Endothelial cell of umbilical vein (primary cell): ENCODE results near the gene MCUR1. TPM values are rescaled to one million over a fixed set of nuclear protein-coding genes. Genes with fewer than 3 reads are reported as not detected.

Experiments used
- BruUV-seq: library from RNA; stranded (reverse); fragments of 400-500 nt; replicated peaks from 2 replicates; lab custom pipeline; 2021; lab: Mats Ljungman, UMichigan
- CTCF ChIA-PET: fragments of 300-600, 350-600 bp; sonication (Branson Sonifier 250); formaldehyde crosslinking; loops from one replicate; lab custom pipeline; 2021; ENCODE audit warnings: antibody characterized with exemption, inconsistent platforms; lab: Charles Lee
- POLR2A ChIA-PET: fragments of 300-600, 350-600 bp; sonication (Branson Sonifier 250); formaldehyde crosslinking; loops from one replicate; lab custom pipeline; 2021; ENCODE audit warnings: antibody characterized with exemption, inconsistent platforms; lab: Charles Lee
- DNase-seq: peaks from one replicate; pipeline ENCODE4 v3.0.0-alpha.2; 2011; ENCODE audit warnings: low read depth, low spot score
- FAIRE-seq: peaks from 2 replicates; lab custom pipeline; 2011; peaks lifted over from hg19 to GRCh38; lab: Jason Lieb, UNC
- H2AFZ ChIP-seq: 2 replicates; pipeline ENCODE4 v1.6.0; 2012; ENCODE audit warnings: low read depth, low read length, control low read depth, inconsistent platforms
- H3K27ac ChIP-seq: 2 replicates; pipeline ENCODE4 v1.5.1; 2011; ENCODE audit warnings: low read depth, mild to moderate bottlenecking, control low read depth, low read length, moderate library complexity; ENCODE audit not compliant: insufficient read depth
- H3K27me3 ChIP-seq, 2 experiments: 2 replicates each; pipeline versions ENCODE4 v1.6.0 to v1.6.1; 2011; ENCODE audit warnings: low read length in 2 of 2, mixed read lengths in 1 of 2; ENCODE audit not compliant: control insufficient read depth in 2 of 2, insufficient read depth in 2 of 2
- H3K36me3 ChIP-seq, 2 experiments: 2 replicates in 1 of 2; 3 replicates in 1 of 2; pipeline ENCODE4 v1.5.1; 2011; ENCODE audit warnings: low read length in 2 of 2, mild to moderate bottlenecking in 1 of 2, moderate library complexity in 1 of 2; ENCODE audit not compliant: control insufficient read depth in 2 of 2, insufficient read depth in 2 of 2; ENCODE audit errors: extremely low read depth in 1 of 2
- H3K4me1 ChIP-seq: 3 replicates; pipeline ENCODE4 v1.5.1; 2011; ENCODE audit warnings: mild to moderate bottlenecking, low read length; ENCODE audit not compliant: control insufficient read depth, insufficient read depth; ENCODE audit errors: extremely low read depth
- H3K4me2 ChIP-seq: 2 replicates; pipeline ENCODE4 v1.6.1; 2011; ENCODE audit warnings: low read length, control low read depth, mixed read lengths; ENCODE audit not compliant: insufficient read depth
- H3K4me3 ChIP-seq, 3 experiments: fragments of 200-600 bp in 1 of 3; sonication (generic), shearing (Covaris generic) in 1 of 3; replicated peaks in 1 of 3; 2 replicates each; pipeline ENCODE4 v1.5.1; 2011 to 2016; ENCODE audit warnings: control low read depth in 3 of 3, low read length in 3 of 3, mild to moderate bottlenecking in 2 of 3, inconsistent platforms in 1 of 3, low read depth in 1 of 3, moderate library complexity in 1 of 3; ENCODE audit not compliant: insufficient read depth in 1 of 3
- H3K79me2 ChIP-seq: 2 replicates; pipeline ENCODE4 v1.6.0; 2012; ENCODE audit warnings: low read length, inconsistent platforms; ENCODE audit not compliant: control insufficient read depth, insufficient read depth
- H3K9ac ChIP-seq: replicated peaks from 2 replicates; pipeline ENCODE3; 2011; ENCODE audit warnings: low read length, control low read depth; ENCODE audit not compliant: insufficient read depth; ENCODE audit errors: extremely low read depth
- H3K9me1 ChIP-seq: replicated peaks from 3 replicates; pipeline ENCODE4 v1.6.0; 2011; ENCODE audit warnings: mild to moderate bottlenecking, low read length; ENCODE audit not compliant: control insufficient read depth, insufficient read depth; ENCODE audit errors: extremely low read depth
- H3K9me3 ChIP-seq: replicated peaks from 2 replicates; pipeline ENCODE4 v1.5.1; 2012; ENCODE audit warnings: low read length, inconsistent platforms; ENCODE audit not compliant: control insufficient read depth, insufficient read depth
- H4K20me1 ChIP-seq: replicated peaks from 2 replicates; pipeline ENCODE3; 2011; ENCODE audit warnings: mild to moderate bottlenecking, low read length; ENCODE audit not compliant: control insufficient read depth, insufficient read depth; ENCODE audit errors: extremely low read depth
- EZH2 ChIP-seq: IDR thresholded peaks from 2 replicates; pipeline ENCODE4 v1.6.1; 2012; ENCODE audit warnings: borderline replicate concordance, low read depth, mild to moderate bottlenecking, moderate library complexity, low read length, inconsistent platforms; ENCODE audit not compliant: severe bottlenecking
- FOS ChIP-seq: IDR thresholded peaks from 2 replicates; pipeline ENCODE4 v1.6.1; 2011; ENCODE audit warnings: mild to moderate bottlenecking, low read length, moderate library complexity, borderline replicate concordance; ENCODE audit not compliant: insufficient read depth
- GATA2 ChIP-seq: IDR thresholded peaks from 2 replicates; pipeline ENCODE4 v1.7.0; 2011; ENCODE audit warnings: low read depth, mild to moderate bottlenecking, moderate library complexity, mixed read lengths, low read length; ENCODE audit not compliant: insufficient read length, insufficient read depth
- JUN ChIP-seq: IDR thresholded peaks from 2 replicates; pipeline ENCODE4 v1.6.1; 2011; ENCODE audit warnings: borderline replicate concordance, low read depth; ENCODE audit not compliant: insufficient read length, insufficient read depth
- MAX ChIP-seq: IDR thresholded peaks from 2 replicates; pipeline ENCODE4 v1.6.1; 2011; ENCODE audit not compliant: insufficient read depth, insufficient read length
- MYC ChIP-seq: IDR thresholded peaks from one replicate; pipeline ENCODE4 v1.6.1; 2011; ENCODE audit warnings: mild to moderate bottlenecking, low read depth, low read length
- POLR2A ChIP-seq: IDR thresholded peaks from 2 replicates; pipeline ENCODE4 v1.6.1; 2012; ENCODE audit warnings: low read depth, mild to moderate bottlenecking, control low read depth, low read length
- POLR2AphosphoS5 ChIP-seq: IDR thresholded peaks from 2 replicates; pipeline ENCODE4 v1.6.1; 2012; ENCODE audit warnings: low read depth, mild to moderate bottlenecking, control low read depth, low read length, moderate library complexity; ENCODE audit not compliant: insufficient read depth
- dilution Hi-C: fragments of 300-500 bp; cut with MboI; formaldehyde crosslinking; loops from one replicate; pipeline ENCODE4 v1.15.0; 2019; ENCODE audit warnings: low sequenced_read_pairs; ENCODE audit not compliant: extremely low pct_ligation_motif_present
- intact Hi-C: fragments of 100-400 bp; cut with micrococcal nuclease; formaldehyde crosslinking; loops from one replicate; pipeline ENCODE4 v1.10.0; 2022
- polyA plus RNA-seq, 4 experiments: library from polyadenylated mRNA; depleted of rRNA in 3 of 4; stranded (reverse) in 3 of 4; unstranded in 1 of 4; fragments of >200 nt; gene quantifications; 2 replicates each; pipeline versions ENCODE4 v1.2.1 to v1.2.3, GENCODE V29; 2011 to 2012; ENCODE audit warnings: missing spikeins in 1 of 4
- total RNA-seq: library from RNA; stranded (reverse); gene quantifications from 2 replicates; pipeline ENCODE4 v1.2.3, GENCODE V29; 2021
- TF ChIP-seq, protein P1 (sequence below), 2 donors: IDR thresholded peaks; 1 replicate in 1 of 2; 2 replicates in 1 of 2; pipeline ENCODE4 v1.5.1; 2011; ENCODE audit warnings: low read length in 2 of 2, mild to moderate bottlenecking in 2 of 2, moderate library complexity in 2 of 2, control low read depth in 1 of 2, inconsistent platforms in 1 of 2, low read depth in 1 of 2; ENCODE audit not compliant: insufficient read depth in 1 of 2; ENCODE audit errors: extremely low read depth in 1 of 2

Gene MCUR1
- total and polyA plus RNA-seq, 2 donors (not counting 3 experiments of a cell fraction or from before 2014, with no cell fraction given): 6.2 to 21.2 TPM

- intact Hi-C loops: loop anchor here (5.0 kb wide), 2 partner anchors 111 to 306 kb away; partner anchors contain the start of genes CD83 and RNF182
- Histone ChIP-seq H3K9me1 (no peaks in the 10 kb centered on the region), H3K27me3 (no peaks in the 10 kb centered on the region), H2AFZ (no peak overlapping the region), H4K20me1 (no peaks in the 10 kb centered on the region), H3K27ac (no peak overlapping the region), H3K9me3 (no peaks in the 10 kb centered on the region), H3K9ac (no peak overlapping the region), H3K36me3 (no peaks in the 10 kb centered on the region), H3K4me2 (no peak overlapping the region), H3K79me2 (peaks cover 18% of the 10 kb centered on the region), H3K4me1 (peaks cover 10% of the 10 kb centered on the region), H3K4me3 (no peak overlapping the region)
- TF ChIP-seq MYC (no peak), JUN (no peak), GATA2 (no peak), EZH2 (no peak), FOS (no peak), MAX (no peak), POLR2AphosphoS5 (no peak), POLR2A (no peak)
- TF ChIP-seq, protein P1, sequence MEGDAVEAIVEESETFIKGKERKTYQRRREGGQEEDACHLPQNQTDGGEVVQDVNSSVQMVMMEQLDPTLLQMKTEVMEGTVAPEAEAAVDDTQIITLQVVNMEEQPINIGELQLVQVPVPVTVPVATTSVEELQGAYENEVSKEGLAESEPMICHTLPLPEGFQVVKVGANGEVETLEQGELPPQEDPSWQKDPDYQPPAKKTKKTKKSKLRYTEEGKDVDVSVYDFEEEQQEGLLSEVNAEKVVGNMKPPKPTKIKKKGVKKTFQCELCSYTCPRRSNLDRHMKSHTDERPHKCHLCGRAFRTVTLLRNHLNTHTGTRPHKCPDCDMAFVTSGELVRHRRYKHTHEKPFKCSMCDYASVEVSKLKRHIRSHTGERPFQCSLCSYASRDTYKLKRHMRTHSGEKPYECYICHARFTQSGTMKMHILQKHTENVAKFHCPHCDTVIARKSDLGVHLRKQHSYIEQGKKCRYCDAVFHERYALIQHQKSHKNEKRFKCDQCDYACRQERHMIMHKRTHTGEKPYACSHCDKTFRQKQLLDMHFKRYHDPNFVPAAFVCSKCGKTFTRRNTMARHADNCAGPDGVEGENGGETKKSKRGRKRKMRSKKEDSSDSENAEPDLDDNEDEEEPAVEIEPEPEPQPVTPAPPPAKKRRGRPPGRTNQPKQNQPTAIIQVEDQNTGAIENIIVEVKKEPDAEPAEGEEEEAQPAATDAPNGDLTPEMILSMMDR (IDR thresholded peaks at IDR 0.05; ENCODE audit: extremely low read depth in 1 of 2, insufficient read depth in 1 of 2, low read depth in 1 of 2, low read length in 2 of 2): no peak
- DNase-seq (no peak), FAIRE-seq (no peak)
- ChIA-PET CTCF (no interaction called here), POLR2A (no interaction called here)
- no TSS peak for BruUV-seq
- dilution Hi-C loops: no loop called here
Observed at GRCh38 chr6:13811627-13812358, 2.6 kb downstream of the MCUR1 start.
